HFFc6 (cell line): Measurements from ENCODE around the gene FUT1. TPM values are rescaled to one million over a fixed set of nuclear protein-coding genes. Genes with fewer than 3 reads are reported as not detected.
A peak's percentile ranks its signal among the peaks of the same experiment; 100 is the strongest.

ENCODE experiments used
- DNase-seq: peaks from one replicate; pipeline ENCODE4 v3.0.0-alpha.2; 2018
- H3K27ac Mint-ChIP-seq: 2 replicates; pipeline ENCODE4 v1.8.0; 2020; ENCODE audit warnings: mild to moderate bottlenecking, mixed read lengths
- H3K27me3 Mint-ChIP-seq: 2 replicates; pipeline ENCODE4 v1.8.0; 2021; ENCODE audit warnings: mild to moderate bottlenecking, moderate library complexity, mixed read lengths; ENCODE audit not compliant: insufficient read depth
- H3K36me3 Mint-ChIP-seq: 2 replicates; pipeline ENCODE4 v1.8.0; 2021; ENCODE audit warnings: low read depth, mixed read lengths
- H3K4me1 Mint-ChIP-seq: 2 replicates; pipeline ENCODE4 v1.8.0; 2020; ENCODE audit warnings: low read depth, mixed read lengths
- H3K4me3 Mint-ChIP-seq: 2 replicates; pipeline ENCODE4 v1.8.0; 2020; ENCODE audit warnings: mild to moderate bottlenecking, moderate library complexity, mixed read lengths
- H3K9me3 Mint-ChIP-seq: 2 replicates; pipeline ENCODE4 v1.8.0; 2020; ENCODE audit warnings: mild to moderate bottlenecking, mixed read lengths
- total RNA-seq, 6 experiments: library from RNA; stranded (reverse); fragmentation: NEBNext Ultra II Directional; extraction: Animal tissue kit (Norgen Biotek cat#: 25700); gene quantifications; 2 replicates in 1 of 6; 3 replicates in 5 of 6; pipeline ENCODE4 v1.2.3, GENCODE V29; 2021
- TF ChIP-seq, protein P1 (sequence below): fragments of 200-600 bp; sonication (generic); IDR thresholded peaks from 2 replicates; pipeline ENCODE4 v1.5.0; 2021; ENCODE audit warnings: antibody characterized with exemption, mild to moderate bottlenecking

The FUT1 gene
- total RNA-seq, 6 experiments from 2014 or later = 0.05 to 0.06 (median 0.05) TPM; not detected in 3

DNA sequence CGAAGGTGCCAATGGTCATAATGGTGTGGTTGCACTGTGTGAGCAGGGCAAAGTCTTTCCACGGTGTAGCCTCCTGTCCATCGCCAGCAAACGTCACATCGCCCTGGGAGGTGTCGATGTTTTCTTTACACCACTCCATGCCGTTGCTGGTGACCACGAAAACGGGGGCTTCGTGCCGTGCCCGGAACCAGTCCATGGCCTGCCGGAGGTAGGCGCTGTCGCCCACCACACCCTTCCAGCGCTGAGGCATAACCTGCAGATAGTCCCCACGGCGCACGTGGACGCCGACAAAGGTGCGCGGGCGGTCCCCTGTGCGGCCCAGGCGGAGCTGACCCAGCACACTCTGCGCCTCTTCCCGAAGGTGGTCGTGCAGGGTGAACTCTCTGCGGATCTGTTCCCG, 2.1 kb downstream of the FUT1 start:
- Mint-ChIP-seq H3K36me3 (peaks cover 5% of the 10 kb centered on the region; the same call in 1 of the 2 replicates), H3K4me3 (no peak overlapping the region)

DNA sequence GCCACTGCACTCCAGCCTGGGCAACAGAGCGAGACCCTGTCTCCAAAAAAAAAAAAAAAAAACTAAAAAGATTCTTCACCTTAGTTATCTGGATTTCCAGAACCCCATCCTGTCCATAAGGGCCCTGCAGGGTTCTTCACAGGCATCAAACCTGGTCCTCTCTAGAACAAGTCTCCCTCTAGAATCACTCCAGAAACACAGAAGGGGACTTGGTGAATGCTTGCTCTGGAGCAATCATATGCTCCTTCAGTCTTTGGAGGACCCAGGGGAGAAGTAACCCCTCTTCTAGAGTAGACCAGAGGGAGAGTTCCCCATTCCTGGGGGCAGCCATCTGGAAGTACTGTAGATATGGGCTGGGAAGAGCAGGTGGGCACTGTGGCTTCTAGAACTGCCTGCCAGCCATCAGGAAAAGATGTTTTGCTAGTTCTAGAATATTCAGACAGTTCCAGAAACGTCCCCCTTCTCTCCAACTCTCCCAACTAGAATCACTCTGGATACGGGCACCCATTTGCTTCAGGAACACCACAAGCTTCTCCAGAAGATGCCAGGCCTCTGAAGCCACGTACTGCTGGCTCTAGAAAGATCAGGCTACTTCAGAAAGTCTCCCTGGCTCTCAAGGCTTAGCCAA, 2.8 kb downstream of the FUT1 start:
- Mint-ChIP-seq H3K27ac (no peak overlapping the region), H3K36me3 (peaks cover 5% of the 10 kb centered on the region; the same call in 1 of the 2 replicates), H3K4me3 (no peak overlapping the region), H3K9me3 (no peaks in the 10 kb centered on the region; the same call in 1 of the 2 replicates), H3K27me3 (peaks cover 26% of the 10 kb centered on the region), H3K4me1 (0 out of 2 replicates have a peak, but pooled peaks cover 5% of the 10 kb centered on the region)
- TF ChIP-seq, protein P1, sequence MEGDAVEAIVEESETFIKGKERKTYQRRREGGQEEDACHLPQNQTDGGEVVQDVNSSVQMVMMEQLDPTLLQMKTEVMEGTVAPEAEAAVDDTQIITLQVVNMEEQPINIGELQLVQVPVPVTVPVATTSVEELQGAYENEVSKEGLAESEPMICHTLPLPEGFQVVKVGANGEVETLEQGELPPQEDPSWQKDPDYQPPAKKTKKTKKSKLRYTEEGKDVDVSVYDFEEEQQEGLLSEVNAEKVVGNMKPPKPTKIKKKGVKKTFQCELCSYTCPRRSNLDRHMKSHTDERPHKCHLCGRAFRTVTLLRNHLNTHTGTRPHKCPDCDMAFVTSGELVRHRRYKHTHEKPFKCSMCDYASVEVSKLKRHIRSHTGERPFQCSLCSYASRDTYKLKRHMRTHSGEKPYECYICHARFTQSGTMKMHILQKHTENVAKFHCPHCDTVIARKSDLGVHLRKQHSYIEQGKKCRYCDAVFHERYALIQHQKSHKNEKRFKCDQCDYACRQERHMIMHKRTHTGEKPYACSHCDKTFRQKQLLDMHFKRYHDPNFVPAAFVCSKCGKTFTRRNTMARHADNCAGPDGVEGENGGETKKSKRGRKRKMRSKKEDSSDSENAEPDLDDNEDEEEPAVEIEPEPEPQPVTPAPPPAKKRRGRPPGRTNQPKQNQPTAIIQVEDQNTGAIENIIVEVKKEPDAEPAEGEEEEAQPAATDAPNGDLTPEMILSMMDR = no peak
- DNase-seq = no peak

More for the DNA sequence above, 2.1 kb downstream of the FUT1 start:
- no peak for DNase-seq
- TF ChIP-seq, protein P1 = no peak
- no peaks in the 10 kb centered on the region; the same call in 1 of the 2 replicates for H3K9me3 Mint-ChIP-seq
- H3K27ac Mint-ChIP-seq = no peak overlapping the region
- peaks cover 28% of the 10 kb centered on the region for H3K27me3 Mint-ChIP-seq
- 0 out of 2 replicates have a peak, but pooled peaks cover 5% of the 10 kb centered on the region for H3K4me1 Mint-ChIP-seq

DNA sequence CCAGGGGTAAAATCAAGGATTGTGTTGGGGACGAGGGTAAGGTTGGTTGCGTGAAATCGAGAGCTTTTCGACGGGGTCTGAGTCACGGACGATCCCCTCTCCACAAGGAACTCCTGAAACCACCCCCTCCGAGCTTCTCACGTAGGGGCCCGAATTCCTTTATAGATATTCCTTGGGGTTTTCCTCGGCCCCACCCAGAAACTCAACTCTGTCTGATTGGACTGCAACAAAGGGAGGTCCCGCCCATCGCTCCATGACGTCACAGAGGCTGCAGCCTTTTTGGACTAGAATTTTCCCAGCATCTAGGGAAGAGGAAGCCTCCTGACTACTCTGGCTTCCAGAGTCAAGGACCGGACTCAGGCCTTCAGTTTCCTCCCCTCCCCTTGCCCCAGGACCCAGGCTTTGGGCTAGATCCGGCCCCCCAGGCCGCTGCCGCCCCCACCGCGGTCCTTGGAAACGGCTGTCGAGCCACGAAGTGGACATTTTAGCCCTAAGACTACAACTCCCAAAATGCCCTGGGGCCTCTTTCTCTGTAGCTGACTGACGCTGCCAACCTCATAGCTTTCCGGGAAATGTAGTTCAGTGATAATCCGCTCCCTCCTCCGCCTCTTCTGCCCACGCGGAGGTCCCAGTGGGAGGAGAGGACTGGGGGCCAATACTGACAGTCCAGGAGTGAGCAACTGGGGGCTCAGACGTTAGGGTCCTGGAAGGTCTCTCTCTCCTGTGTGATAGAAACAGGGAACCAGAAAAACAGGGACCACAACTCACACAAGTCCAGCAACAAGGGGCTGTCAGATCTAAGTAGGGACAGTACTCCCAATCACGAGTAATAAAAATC, 5.5 kb downstream of the FUT1 start, which contains the start of gene IZUMO1:
IZUMO1 (minus strand) TSS at position 172 of the 838 bp plus-strand sequence. CDS start 1,050 bp downstream, outside the sequence.
- Mint-ChIP-seq H3K27me3 (peaks cover 15% of the 10 kb centered on the region), H3K9me3 (no peaks in the 10 kb centered on the region; the same call in 1 of the 2 replicates), H3K36me3 (peaks cover 5% of the 10 kb centered on the region; the same call in 1 of the 2 replicates), H3K4me3 (peak within 1 kb of the TSS; percentile 82), H3K4me1 (0 out of 2 replicates have a peak, but pooled peaks cover under 1% of the 10 kb centered on the region), H3K27ac (peak within 1 kb of the TSS; percentile 36; the same call in 1 of the 2 replicates)
- peak; percentile 79 for DNase-seq
- TF ChIP-seq, protein P1 = no peak

DNA sequence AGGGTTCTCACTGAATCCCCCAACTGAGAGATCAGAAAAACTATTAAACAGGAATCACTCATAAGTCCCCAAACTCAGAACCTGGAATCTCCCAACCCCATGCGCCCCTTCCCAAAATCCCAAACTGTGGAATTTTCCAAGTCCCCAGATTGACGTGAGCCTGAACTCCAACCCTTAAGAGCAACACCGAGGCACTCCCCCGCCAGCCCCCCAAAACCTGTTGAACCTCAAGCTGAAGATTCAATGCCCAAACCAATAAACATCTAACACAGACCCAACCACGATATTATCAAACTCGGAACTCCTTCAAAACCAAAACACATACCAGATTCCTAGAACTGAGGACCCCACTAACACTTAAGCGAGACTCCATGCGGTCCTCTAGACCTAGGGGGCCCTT, 6.3 kb downstream of the FUT1 start:
- Mint-ChIP-seq H3K36me3 (peaks cover 5% of the 10 kb centered on the region; the same call in 1 of the 2 replicates), H3K4me3 (no peak overlapping the region; the same call in 1 of the 2 replicates), H3K4me1 (no peaks in the 10 kb centered on the region), H3K9me3 (no peaks in the 10 kb centered on the region; the same call in 1 of the 2 replicates), H3K27ac (no peak overlapping the region), H3K27me3 (peaks cover 12% of the 10 kb centered on the region; the same call in 1 of the 2 replicates)
- no peak for DNase-seq
- TF ChIP-seq, protein P1 = no peak

DNA sequence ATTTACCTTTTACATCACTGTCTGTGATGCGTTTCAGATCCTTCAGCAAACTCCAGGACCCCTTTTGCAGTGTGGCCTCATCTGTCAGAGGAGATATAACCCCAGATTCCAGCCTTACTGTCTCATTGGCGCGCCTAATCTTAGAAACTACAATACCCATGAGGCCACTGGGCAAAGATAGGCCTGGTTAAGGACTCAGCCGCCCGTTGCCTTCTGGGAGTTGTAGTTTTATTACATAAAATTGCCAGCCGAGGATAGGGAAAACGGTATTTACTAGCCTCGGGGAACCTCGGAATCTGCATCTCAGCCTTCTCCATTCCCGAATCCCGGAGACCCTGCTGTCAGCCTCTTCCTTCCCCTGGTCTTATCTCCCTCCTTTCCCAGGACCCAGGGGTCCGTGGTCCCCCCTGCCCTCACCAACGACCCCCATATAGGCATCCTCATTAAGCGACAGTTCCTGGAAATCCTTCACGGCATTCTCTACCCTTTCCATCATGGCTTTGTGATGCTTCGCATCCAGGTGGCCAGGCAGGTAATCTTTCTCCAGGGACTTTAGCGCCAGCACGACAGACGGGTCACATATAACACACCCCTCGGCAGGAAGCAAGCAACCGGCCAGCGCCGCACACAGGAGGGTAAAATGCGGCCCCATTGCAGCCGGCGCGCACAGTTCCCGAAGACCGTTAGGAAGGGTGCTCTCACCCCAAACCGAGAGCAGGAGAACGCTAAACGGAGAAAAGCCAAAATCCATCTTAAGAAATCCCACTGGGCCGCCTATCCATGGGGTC, 7.0 kb downstream of the FUT1 start:
- H3K4me1 Mint-ChIP-seq = no peaks in the 10 kb centered on the region
- no peak overlapping the region for H3K4me3 Mint-ChIP-seq
- peak; percentile 61 for DNase-seq
- peaks cover 11% of the 10 kb centered on the region; the same call in 1 of the 2 replicates for H3K27me3 Mint-ChIP-seq
- peaks cover 5% of the 10 kb centered on the region; the same call in 1 of the 2 replicates for H3K36me3 Mint-ChIP-seq
- no peak overlapping the region for H3K27ac Mint-ChIP-seq
- TF ChIP-seq, protein P1 = no peak
- H3K9me3 Mint-ChIP-seq = no peaks in the 10 kb centered on the region; the same call in 1 of the 2 replicates
